HG02981 (cell line): Measurements from ENCODE around the gene TMEM120A.
A peak's percentile ranks its signal among the peaks of the same experiment; 100 is the strongest.
"Not testable (repeated sequence)": the region's sequence is repeated elsewhere in the genome, so short reads cannot be mapped to it uniquely, and the experiment has no call there.

Source experiments
- ATAC-seq: cut with Tn5 transposase; IDR thresholded peaks from one replicate; pipeline ENCODE4 v1.9.1; 2021; ENCODE audit warnings: mild to moderate bottlenecking, moderate library complexity; ENCODE audit not compliant: unreplicated experiment

The TMEM120A gene

GRCh38 chr7:75994388-75995051, at the start of gene TMEM120A:
Gene TMEM120A, minus strand, starts transcription at chr7:75994595. Its CDS starts 25 bp downstream, at chr7:75994570.
- ATAC-seq = peak; percentile 92

- ATAC-seq = no peak
Measured at GRCh38 chr7:76040126-76040525, 45.7 kb upstream of the TMEM120A start.

- ATAC-seq = no peak
Measured at GRCh38 chr7:76037310-76037709, 42.9 kb upstream of the TMEM120A start.

GRCh38 chr7:76031964-76032363, 37.6 kb upstream of the TMEM120A start:
- no peak for ATAC-seq

- ATAC-seq = not testable (repeated sequence)
Measured at GRCh38 chr7:76029682-76030081, 35.3 kb upstream of the TMEM120A start.

- ATAC-seq = no peak
Measured at GRCh38 chr7:76023002-76023401, 28.6 kb upstream of the TMEM120A start.

GRCh38 chr7:76022026-76022780, 27.8 kb upstream of the TMEM120A start:
- no peak for ATAC-seq

- ATAC-seq = no peak
Measured at GRCh38 chr7:76020031-76020714, 25.8 kb upstream of the TMEM120A start.

GRCh38 chr7:76018520-76018919, 24.1 kb upstream of the TMEM120A start:
- not testable (repeated sequence) for ATAC-seq

GRCh38 chr7:76016191-76016947, 22.0 kb upstream of the TMEM120A start:
- ATAC-seq = no peak

- no peak for ATAC-seq
Measured at GRCh38 chr7:76011442-76011861, 17.1 kb upstream of the TMEM120A start.

GRCh38 chr7:76009672-76010600, 15.5 kb upstream of the TMEM120A start:
- ATAC-seq = no peak

- no peak for ATAC-seq
Measured at GRCh38 chr7:76008156-76008687, 13.8 kb upstream of the TMEM120A start.

- not testable (repeated sequence) for ATAC-seq
Measured at GRCh38 chr7:76005004-76005403, 10.6 kb upstream of the TMEM120A start.

- no peak for ATAC-seq
Measured at GRCh38 chr7:76003351-76003750, 9.0 kb upstream of the TMEM120A start.

- ATAC-seq = no peak
Measured at GRCh38 chr7:76002822-76003221, 8.4 kb upstream of the TMEM120A start.

GRCh38 chr7:76002139-76002538, 7.7 kb upstream of the TMEM120A start:
- no peak for ATAC-seq

GRCh38 chr7:76000566-76000965, 6.2 kb upstream of the TMEM120A start:
- ATAC-seq = no peak

GRCh38 chr7:75998038-75998437, 3.6 kb upstream of the TMEM120A start:
- ATAC-seq = no peak

- no peak for ATAC-seq
Measured at GRCh38 chr7:75996476-75996875, 2.1 kb upstream of the TMEM120A start.
